Activated naive CD4-positive, alpha-beta T cell treated with anti-CD3 and anti-CD28 coated beads, Interleukin-2, amount 10 ng/mL, durations not matched to agents 7 days and 5 days (primary cell): ENCODE data around the gene NAA11.

ENCODE experiments used
- CTCF ChIA-PET: fragments of 350-600 bp; sonication (Branson Sonifier 250); formaldehyde crosslinking; loops from one replicate; lab custom pipeline; 2021; ENCODE audit warnings: antibody characterized with exemption; lab: Charles Lee
- DNase-seq: peaks from one replicate; pipeline ENCODE4 v3.0.0-alpha.2; 2020
- H3K27ac Mint-ChIP-seq: one replicate; pipeline ENCODE4 v1.8.0; 2021; ENCODE audit warnings: mild to moderate bottlenecking, moderate library complexity, mixed read lengths
- H3K27me3 Mint-ChIP-seq: one replicate; pipeline ENCODE4 v1.8.0; 2021; ENCODE audit warnings: mild to moderate bottlenecking, mixed read lengths
- H3K36me3 Mint-ChIP-seq: one replicate; pipeline ENCODE4 v1.8.0; 2021; ENCODE audit warnings: mixed read lengths
- H3K4me1 Mint-ChIP-seq: one replicate; pipeline ENCODE4 v1.8.0; 2021; ENCODE audit warnings: mixed read lengths
- H3K4me3 Mint-ChIP-seq: one replicate; pipeline ENCODE4 v1.8.0; 2021; ENCODE audit warnings: mild to moderate bottlenecking, moderate library complexity, mixed read lengths
- H3K9me3 Mint-ChIP-seq: one replicate; pipeline ENCODE4 v1.8.0; 2021; ENCODE audit warnings: mixed read lengths

The NAA11 gene

DNA sequence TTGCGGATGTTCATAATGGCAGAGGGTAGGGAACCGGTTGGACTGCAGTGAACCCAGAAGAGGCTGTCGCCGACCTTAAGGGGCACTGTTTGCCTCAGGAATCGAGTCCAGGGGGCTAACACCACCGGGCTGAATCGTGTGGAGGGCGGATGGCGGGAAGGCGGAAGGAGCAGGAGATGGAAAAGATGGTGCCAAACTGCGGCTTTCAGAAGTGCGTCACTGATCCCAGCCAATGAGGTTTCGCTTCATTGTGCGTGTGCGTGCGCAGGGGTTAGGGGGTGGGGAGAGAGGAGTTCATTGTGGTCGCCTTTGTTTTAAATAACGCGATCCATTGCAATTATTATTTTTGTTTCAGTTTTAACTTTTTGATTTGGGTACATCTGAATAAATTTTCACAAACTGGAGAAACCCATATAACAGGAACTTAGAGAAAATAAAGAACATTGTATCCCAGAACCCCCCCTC lies at the start of gene NAA11:
TSS of gene NAA11 (minus strand) at position 198 of the 465 bp plus-strand sequence. CDS start at position 14, 184 bp downstream.
- Mint-ChIP-seq H3K27me3 (no peaks in the 10 kb centered on the region), H3K4me3 (no peak within 1 kb of the TSS), H3K9me3 (peaks cover 2% of the 10 kb centered on the region), H3K27ac (no peak within 1 kb of the TSS), H3K36me3 (no peaks in the 10 kb centered on the region), H3K4me1 (no peaks in the 10 kb centered on the region)
- CTCF ChIA-PET: no interaction called here
- DNase-seq: no peak

DNA sequence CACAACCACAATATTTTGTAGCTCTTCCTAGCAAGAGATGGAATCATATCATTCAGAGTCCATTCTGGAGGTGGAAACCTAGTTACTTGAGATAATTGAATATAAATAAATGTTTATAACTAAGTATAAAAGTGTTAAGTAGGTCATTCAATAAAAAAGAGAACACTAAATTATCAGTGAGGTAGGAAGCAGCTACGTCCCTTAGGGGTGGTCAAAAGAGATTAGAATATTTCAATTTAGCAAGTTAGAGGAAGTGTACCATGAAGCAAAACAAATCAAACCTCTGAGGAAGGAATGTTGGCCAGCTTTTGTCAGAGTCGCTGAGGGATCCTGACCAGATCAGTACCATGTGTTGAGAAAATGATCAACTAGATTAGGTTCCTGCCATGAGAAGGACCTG lies 44.2 kb upstream of the NAA11 start:
- no peaks in the 10 kb centered on the region for H3K36me3 Mint-ChIP-seq
- H3K4me3 Mint-ChIP-seq: no peak overlapping the region
- CTCF ChIA-PET: no interaction called here

DNA sequence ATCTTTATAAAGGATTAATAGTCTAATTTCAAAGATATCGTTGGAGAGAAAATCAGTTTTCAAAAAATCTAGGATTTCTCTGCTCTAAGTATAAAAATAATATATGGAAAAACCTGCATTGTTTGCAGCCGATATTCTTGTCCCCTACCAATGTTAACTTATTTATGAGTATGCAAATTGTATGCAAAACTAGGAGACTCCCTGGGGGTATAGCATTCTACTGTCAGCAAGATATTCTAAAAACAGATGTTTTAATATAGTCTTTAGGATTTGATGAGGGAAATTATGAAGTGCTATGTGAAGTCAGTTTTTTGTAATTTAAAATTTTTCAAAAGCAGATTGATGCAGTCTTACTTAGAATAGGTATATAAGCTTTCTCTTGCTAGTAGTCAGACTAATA lies 41.2 kb upstream of the NAA11 start:
- Mint-ChIP-seq H3K4me3 (no peak overlapping the region), H3K36me3 (no peaks in the 10 kb centered on the region), H3K9me3 (no peaks in the 10 kb centered on the region), H3K27me3 (no peaks in the 10 kb centered on the region), H3K4me1 (no peaks in the 10 kb centered on the region), H3K27ac (no peak overlapping the region)
- CTCF ChIA-PET: no interaction called here
- no peak for DNase-seq

More for the DNA sequence above, 44.2 kb upstream of the NAA11 start:
- H3K27me3 Mint-ChIP-seq: no peaks in the 10 kb centered on the region
- no peaks in the 10 kb centered on the region for H3K9me3 Mint-ChIP-seq
- DNase-seq: no peak
- H3K4me1 Mint-ChIP-seq: no peaks in the 10 kb centered on the region
- no peak overlapping the region for H3K27ac Mint-ChIP-seq

DNA sequence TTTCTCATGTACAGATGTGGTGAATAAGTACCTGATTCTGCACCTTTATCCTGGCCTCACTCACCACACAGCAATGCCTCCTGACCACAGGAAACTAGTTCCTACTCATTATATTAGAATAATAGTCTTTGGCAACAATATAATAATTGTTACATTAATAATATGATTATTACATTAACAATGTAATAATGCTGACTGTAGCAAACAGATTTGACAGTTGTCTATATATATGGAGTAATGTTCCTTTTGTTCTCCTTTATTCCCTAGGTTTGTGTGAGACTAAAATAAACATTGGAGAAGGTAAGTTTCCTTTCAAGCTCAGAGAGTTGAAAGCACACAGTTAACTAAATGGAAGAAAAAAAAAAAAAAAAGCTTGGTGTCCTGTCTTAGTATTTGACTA lies 40.6 kb upstream of the NAA11 start:
- no peaks in the 10 kb centered on the region for H3K9me3 Mint-ChIP-seq
- H3K27ac Mint-ChIP-seq: no peak overlapping the region
- no peaks in the 10 kb centered on the region for H3K27me3 Mint-ChIP-seq
- H3K36me3 Mint-ChIP-seq: no peaks in the 10 kb centered on the region
- no peaks in the 10 kb centered on the region for H3K4me1 Mint-ChIP-seq
- CTCF ChIA-PET: no interaction called here
- no peak for DNase-seq
- H3K4me3 Mint-ChIP-seq: no peak overlapping the region

DNA sequence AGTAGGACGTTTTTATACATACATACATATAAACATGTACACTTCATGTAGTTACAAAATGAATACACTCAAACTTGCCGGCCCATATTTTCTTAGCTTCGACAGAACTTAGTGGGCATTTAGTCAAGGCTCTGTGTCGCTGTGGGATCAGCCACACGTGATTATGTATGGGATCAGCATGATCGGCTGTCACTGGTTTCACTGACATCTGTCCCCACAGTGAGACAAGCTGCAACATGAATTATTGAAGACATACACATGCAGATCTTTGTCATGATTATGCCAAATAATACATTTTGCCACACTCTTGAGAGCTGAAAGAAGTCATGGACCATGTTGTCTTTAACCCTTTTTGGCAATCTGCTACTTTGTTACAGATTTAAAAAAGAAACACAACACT lies 38.2 kb upstream of the NAA11 start:
- Mint-ChIP-seq H3K27me3 (no peaks in the 10 kb centered on the region), H3K9me3 (no peaks in the 10 kb centered on the region), H3K4me3 (no peak overlapping the region), H3K27ac (no peak overlapping the region), H3K36me3 (no peaks in the 10 kb centered on the region), H3K4me1 (no peaks in the 10 kb centered on the region)
- CTCF ChIA-PET: no interaction called here
- no peak for DNase-seq

DNA sequence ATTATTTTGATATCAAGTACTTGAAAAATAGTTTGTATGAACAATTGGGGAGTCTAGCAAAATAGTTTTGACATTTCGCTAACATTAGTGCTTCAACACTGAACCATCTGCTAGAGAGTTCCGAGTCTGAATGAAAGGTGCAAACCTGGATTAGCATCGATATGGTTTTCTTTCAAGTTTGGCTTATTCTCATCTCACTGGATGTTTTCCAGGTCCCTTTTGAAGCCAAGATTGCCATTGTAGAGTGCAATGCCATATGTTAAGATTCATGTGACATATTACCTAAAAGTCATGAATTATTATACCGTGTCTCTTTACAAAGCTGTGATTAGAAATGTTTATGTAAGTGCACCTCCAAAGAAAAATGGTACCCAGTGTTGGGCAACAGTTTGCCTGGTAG lies 36.8 kb upstream of the NAA11 start:
- H3K4me1 Mint-ChIP-seq: no peaks in the 10 kb centered on the region
- CTCF ChIA-PET: no interaction called here
- DNase-seq: no peak
- H3K4me3 Mint-ChIP-seq: no peak overlapping the region
- H3K36me3 Mint-ChIP-seq: no peaks in the 10 kb centered on the region
- H3K9me3 Mint-ChIP-seq: no peaks in the 10 kb centered on the region
- no peak overlapping the region for H3K27ac Mint-ChIP-seq
- no peaks in the 10 kb centered on the region for H3K27me3 Mint-ChIP-seq

DNA sequence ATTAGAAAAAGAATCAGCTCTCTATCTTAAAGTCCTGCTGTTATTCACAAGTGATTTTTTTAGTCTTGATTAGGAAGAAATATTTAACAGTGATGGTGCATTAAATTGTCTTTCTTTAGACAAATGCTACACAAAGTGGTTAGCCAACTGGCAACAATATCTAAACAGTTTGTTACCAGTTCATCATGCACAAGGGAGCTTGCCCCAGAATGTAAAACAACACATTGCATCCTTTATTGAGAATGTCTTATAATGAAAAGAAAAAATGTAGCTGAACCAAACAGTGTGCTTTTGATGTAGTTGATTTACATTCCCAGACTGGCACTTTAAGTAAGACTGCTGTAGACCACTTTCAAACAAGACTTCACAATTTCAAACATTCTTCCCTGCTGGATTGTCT lies 34.1 kb upstream of the NAA11 start:
- DNase-seq: no peak
- H3K4me3 Mint-ChIP-seq: no peak overlapping the region
- H3K27me3 Mint-ChIP-seq: no peaks in the 10 kb centered on the region
- H3K9me3 Mint-ChIP-seq: no peaks in the 10 kb centered on the region
- H3K27ac Mint-ChIP-seq: no peak overlapping the region
- H3K36me3 Mint-ChIP-seq: no peaks in the 10 kb centered on the region
- CTCF ChIA-PET: no interaction called here
- H3K4me1 Mint-ChIP-seq: no peaks in the 10 kb centered on the region

DNA sequence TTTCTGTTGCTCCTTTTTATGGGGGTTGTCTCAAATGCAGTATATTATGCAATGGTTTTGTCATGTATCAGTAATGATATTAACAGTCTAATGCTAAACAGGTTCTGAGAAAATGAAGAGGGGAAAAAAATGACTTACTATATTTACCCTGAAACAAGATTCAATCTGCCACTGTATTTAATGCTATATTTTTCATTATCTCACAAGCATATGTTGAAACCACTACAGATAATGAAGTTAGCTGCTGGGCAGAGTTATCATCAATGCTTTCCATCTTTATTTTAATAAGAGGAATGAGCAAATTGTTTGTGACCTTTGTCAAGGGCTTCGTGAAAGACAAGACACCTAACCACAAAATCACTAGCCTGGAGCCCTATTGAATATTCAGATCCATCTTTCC lies 32.6 kb upstream of the NAA11 start:
- no peak for DNase-seq
- Mint-ChIP-seq H3K4me3 (no peak overlapping the region), H3K36me3 (no peaks in the 10 kb centered on the region), H3K27ac (no peak overlapping the region), H3K4me1 (no peaks in the 10 kb centered on the region), H3K27me3 (no peaks in the 10 kb centered on the region), H3K9me3 (no peaks in the 10 kb centered on the region)
- CTCF ChIA-PET: no interaction called here

DNA sequence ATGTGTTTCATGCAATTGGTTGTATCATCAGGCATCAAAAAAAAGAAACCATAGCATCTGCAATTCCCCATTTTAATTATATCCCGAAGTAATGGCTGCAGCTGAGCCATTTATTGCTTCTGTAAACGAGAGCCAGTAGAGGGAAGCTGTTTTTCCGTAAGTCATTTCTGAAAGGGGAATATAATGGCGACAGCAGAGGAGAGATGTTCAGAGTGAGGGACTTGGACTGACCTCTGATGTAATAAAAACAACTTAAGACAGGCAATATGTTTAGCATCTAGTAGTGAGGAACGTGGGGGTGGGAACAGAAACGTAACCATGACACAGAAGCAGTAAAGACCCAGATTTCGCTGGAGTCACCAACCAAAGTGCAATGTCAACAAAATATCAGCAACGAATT lies 31.5 kb upstream of the NAA11 start:
- CTCF ChIA-PET: interaction anchor here (0.6 kb wide), 1 partner anchor 196 kb away, joined by 3 read pairs; no protein-coding TSS in a partner anchor
- Mint-ChIP-seq H3K27ac (no peak overlapping the region), H3K27me3 (no peaks in the 10 kb centered on the region), H3K36me3 (no peaks in the 10 kb centered on the region), H3K4me1 (no peaks in the 10 kb centered on the region), H3K9me3 (no peaks in the 10 kb centered on the region), H3K4me3 (no peak overlapping the region)
- DNase-seq: no peak

DNA sequence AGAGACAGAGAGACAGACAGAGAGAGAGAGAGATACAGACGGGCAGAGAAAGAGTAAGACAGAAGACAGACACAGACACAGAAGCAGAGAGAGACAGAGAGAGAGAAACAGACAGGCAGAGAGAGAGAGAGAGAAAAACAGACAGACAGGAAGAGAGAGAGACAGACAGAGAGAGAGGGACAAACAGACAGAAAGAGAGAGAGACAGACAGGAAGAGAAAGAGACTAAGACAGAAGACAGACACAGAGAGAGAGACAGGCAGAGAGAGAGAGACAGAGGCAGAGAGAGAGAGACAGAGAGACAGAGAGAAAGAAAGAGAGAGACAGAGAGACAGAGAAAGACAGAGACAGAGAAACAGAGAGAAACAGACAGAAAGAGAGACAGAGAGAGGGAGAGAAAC lies 27.2 kb upstream of the NAA11 start:
- no peak overlapping the region for H3K4me3 Mint-ChIP-seq
- no peak overlapping the region for H3K27ac Mint-ChIP-seq
- no peaks in the 10 kb centered on the region for H3K27me3 Mint-ChIP-seq
- no peak for DNase-seq
- CTCF ChIA-PET: no interaction called here
- H3K9me3 Mint-ChIP-seq: peaks cover 1% of the 10 kb centered on the region
- no peaks in the 10 kb centered on the region for H3K4me1 Mint-ChIP-seq
- no peaks in the 10 kb centered on the region for H3K36me3 Mint-ChIP-seq

DNA sequence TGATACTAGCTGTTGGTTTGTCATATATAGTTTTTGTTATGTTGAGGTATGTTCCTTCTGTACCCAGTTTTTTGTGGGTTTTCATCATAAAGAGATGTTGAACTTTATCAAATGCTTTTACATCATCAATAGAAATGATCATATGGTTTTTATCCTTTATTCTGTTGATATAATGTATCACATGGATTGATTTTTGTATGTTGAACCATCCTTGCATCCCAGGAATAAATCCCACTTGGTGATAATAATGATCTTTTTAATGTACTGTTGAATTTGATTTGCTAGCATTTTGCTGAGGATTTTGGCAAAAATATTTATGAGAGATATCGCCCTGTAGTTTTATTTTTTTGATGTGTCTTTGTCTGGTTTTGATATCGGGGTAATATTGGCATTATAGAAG lies 22.5 kb upstream of the NAA11 start:
- H3K4me1 Mint-ChIP-seq: no peaks in the 10 kb centered on the region
- no peak for DNase-seq
- H3K36me3 Mint-ChIP-seq: no peaks in the 10 kb centered on the region
- peaks cover 7% of the 10 kb centered on the region for H3K9me3 Mint-ChIP-seq
- H3K27ac Mint-ChIP-seq: no peak overlapping the region
- no peaks in the 10 kb centered on the region for H3K27me3 Mint-ChIP-seq
- no peak overlapping the region for H3K4me3 Mint-ChIP-seq
- CTCF ChIA-PET: no interaction called here

DNA sequence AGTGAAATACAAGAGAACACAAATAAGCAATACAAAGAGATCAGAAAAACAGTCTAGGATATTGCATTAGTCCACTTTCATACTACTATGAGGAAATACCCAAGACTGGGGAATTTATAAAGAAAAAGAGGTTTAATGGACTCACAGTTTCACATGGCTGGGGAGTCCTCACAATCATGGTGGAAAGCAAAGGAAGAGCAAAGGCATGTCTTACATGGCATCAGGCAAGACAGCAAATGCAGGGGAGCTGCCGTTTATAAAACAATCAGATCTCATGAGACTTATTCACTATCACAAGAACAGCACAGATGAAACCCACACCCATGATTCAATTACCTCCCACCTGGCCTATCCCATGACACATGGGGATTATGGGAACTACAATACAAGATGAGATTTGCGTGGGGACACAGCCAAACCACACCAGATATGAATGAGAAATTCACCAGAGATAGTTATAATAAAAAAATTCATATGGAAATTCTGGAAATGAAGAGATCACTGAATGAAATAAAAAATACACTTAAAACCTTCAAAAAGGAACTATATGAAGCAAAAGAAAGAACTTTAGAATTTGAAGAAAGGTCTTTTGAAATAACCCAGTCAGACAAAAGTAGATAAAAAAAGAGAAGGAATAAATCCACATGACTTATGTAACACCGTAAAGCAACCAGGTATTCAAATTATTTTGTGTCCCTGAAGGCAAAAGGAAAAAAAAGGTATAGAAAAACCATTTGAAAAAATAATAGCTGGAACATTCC lies 16.2 kb upstream of the NAA11 start:
- Mint-ChIP-seq H3K27ac (no peak overlapping the region), H3K9me3 (peaks cover 14% of the 10 kb centered on the region), H3K27me3 (no peaks in the 10 kb centered on the region), H3K4me3 (no peak overlapping the region), H3K36me3 (no peaks in the 10 kb centered on the region), H3K4me1 (no peaks in the 10 kb centered on the region)
- no peak for DNase-seq
- CTCF ChIA-PET: interaction anchor here (0.7 kb wide), 1 partner anchor 39 kb away, joined by 4 read pairs; no protein-coding TSS in a partner anchor

DNA sequence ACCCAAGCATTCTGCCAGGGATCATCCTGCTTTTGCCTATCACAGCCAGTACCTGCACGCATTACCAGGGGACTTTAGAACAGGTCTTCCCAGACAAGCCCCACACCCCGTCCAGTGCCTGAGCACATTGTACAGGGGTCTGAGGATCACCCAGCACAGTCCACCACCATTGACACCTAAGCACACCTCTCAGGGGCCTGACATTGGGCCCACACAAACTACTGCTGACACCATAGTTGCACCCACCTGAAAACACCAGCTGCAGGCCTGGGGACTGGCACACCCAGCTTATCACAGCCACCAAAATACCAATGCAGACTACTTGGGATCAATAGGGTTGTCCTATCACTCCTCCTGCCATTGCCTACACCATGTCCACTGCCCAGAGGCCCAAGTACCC lies 14.7 kb upstream of the NAA11 start:
- CTCF ChIA-PET: no interaction called here
- no peaks in the 10 kb centered on the region for H3K36me3 Mint-ChIP-seq
- H3K9me3 Mint-ChIP-seq: peaks cover 11% of the 10 kb centered on the region
- H3K27me3 Mint-ChIP-seq: no peaks in the 10 kb centered on the region
- no peak overlapping the region for H3K4me3 Mint-ChIP-seq
- no peaks in the 10 kb centered on the region for H3K4me1 Mint-ChIP-seq
- no peak for DNase-seq
- H3K27ac Mint-ChIP-seq: no peak overlapping the region

DNA sequence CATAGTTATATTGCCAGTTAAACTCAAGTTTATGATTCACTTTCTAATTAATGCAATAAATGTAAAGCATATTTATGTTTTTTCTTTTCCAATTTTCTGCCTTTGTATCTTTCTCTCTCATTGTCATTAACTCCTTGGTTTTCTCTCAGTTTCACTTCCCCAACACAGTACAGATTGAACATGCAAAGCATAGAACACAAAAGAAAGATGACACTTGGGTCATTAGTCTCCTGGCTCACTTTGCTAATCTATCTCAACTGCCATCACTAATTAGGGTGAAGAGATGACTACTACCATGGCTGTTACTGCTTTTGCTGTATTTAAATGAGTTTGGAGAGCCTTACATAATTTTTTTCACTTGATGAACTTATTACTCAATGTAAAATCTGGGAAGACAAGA lies 12.3 kb upstream of the NAA11 start:
- no peak overlapping the region for H3K27ac Mint-ChIP-seq

DNA sequence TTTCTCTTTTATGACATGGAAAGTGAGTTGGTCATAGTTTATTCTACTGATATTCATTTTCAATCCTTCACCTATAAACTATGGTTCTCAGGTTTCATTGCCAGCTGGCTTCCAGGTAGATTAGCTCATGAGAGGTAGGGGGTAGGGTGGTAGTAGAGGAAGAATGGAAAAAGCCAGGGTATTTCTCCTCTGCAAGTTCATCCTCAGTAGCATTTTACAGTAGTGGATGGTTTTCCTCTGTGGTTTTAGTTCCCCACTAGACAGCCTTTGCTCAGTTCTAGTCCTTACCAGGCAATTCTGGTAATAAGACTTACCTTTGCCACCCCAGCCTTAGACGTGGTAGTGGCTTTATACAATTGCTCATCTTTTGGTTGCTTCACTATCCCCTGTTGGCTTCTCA lies 8.9 kb upstream of the NAA11 start:
- Mint-ChIP-seq H3K4me3 (no peak overlapping the region), H3K27me3 (no peaks in the 10 kb centered on the region), H3K9me3 (no peaks in the 10 kb centered on the region), H3K36me3 (no peaks in the 10 kb centered on the region), H3K4me1 (no peaks in the 10 kb centered on the region), H3K27ac (no peak overlapping the region)
- DNase-seq: no peak
- CTCF ChIA-PET: no interaction called here

More for the DNA sequence above, 12.3 kb upstream of the NAA11 start:
- Mint-ChIP-seq H3K27me3 (no peaks in the 10 kb centered on the region), H3K9me3 (peaks cover 8% of the 10 kb centered on the region), H3K36me3 (no peaks in the 10 kb centered on the region), H3K4me3 (no peak overlapping the region), H3K4me1 (no peaks in the 10 kb centered on the region)
- DNase-seq: no peak
- CTCF ChIA-PET: no interaction called here
